Activated CD4-positive, alpha-beta T cell treated with anti-CD3 and anti-CD28 coated beads, Interleukin-2, Interleukin-4, amounts not matched to agents 100 ng/mL and 50 ng/mL, durations not matched to agents 16 hours and 8 hours (primary cell): ENCODE results near the gene SHROOM1.

Experiments used
- DNase-seq: peaks from one replicate; pipeline ENCODE4 v3.0.0-alpha.2; 2020; ENCODE audit warnings: low spot score

SHROOM1 gene

GRCh38 chr5:132776938-132777208 lies 53.6 kb downstream of the SHROOM1 start:
- DNase-seq, result no peak

GRCh38 chr5:132776131-132776937 lies 54.1 kb downstream of the SHROOM1 start:
- DNase-seq, result no peak

- no peak for DNase-seq
Measured at GRCh38 chr5:132775476-132775961, 54.9 kb downstream of the SHROOM1 start.

- DNase-seq, result no peak
Measured at GRCh38 chr5:132774896-132775295, 55.6 kb downstream of the SHROOM1 start.

GRCh38 chr5:132774406-132774805 lies 56.0 kb downstream of the SHROOM1 start:
- no peak for DNase-seq

GRCh38 chr5:132773601-132774355 lies 56.7 kb downstream of the SHROOM1 start:
- no peak for DNase-seq

GRCh38 chr5:132773114-132773513 lies 57.3 kb downstream of the SHROOM1 start:
- no peak for DNase-seq

GRCh38 chr5:132772291-132773070 lies 58.0 kb downstream of the SHROOM1 start:
- no peak for DNase-seq
